Lung (tissue), 12 donors: Measurements from ENCODE around the gene TNFRSF4. TPM values are rescaled to one million over a fixed set of nuclear protein-coding genes. Genes with fewer than 3 reads are reported as not detected.

Experiments
- ATAC-seq: fragments of 200-7000 bp; cut with Tn5 transposase; one replicate; pipeline ENCODE4 v1.9.1; 2020; ENCODE audit warnings: moderate number of reproducible peaks; ENCODE audit not compliant: insufficient read depth, low FRiP score
- DNase-seq, 3 donors: peaks; one replicate each; pipeline ENCODE4 v3.0.0-alpha.2; 2013 to 2017
- H3K27ac ChIP-seq, 2 donors: one replicate each; pipeline ENCODE4 v1.5.1; 2013; ENCODE audit warnings: mild to moderate bottlenecking in 2 of 2, moderate library complexity in 2 of 2, control low read depth in 1 of 2, inconsistent platforms in 1 of 2, low read depth in 1 of 2, low read length in 1 of 2
- H3K27me3 ChIP-seq, 3 donors: one replicate each; pipeline ENCODE4 v1.5.1; 2013; ENCODE audit warnings: low read length in 2 of 3; ENCODE audit not compliant: control insufficient read depth in 3 of 3, insufficient read depth in 3 of 3
- H3K36me3 ChIP-seq, 4 donors: one replicate each; pipeline ENCODE4 v1.5.1; 2013; ENCODE audit warnings: low read length in 4 of 4, mild to moderate bottlenecking in 1 of 4, moderate library complexity in 1 of 4; ENCODE audit not compliant: control insufficient read depth in 4 of 4, insufficient read depth in 4 of 4
- H3K4me1 ChIP-seq, 5 donors: one replicate each; pipeline ENCODE4 v1.5.1; 2013; ENCODE audit warnings: low read length in 5 of 5, mild to moderate bottlenecking in 2 of 5, moderate library complexity in 1 of 5; ENCODE audit not compliant: control insufficient read depth in 5 of 5, insufficient read depth in 5 of 5
- H3K4me3 ChIP-seq: one replicate; pipeline ENCODE4 v1.5.1; 2013; ENCODE audit warnings: mild to moderate bottlenecking, control low read depth, moderate library complexity
- H3K9ac ChIP-seq, 2 donors: one replicate each; pipeline ENCODE4 v1.5.1; 2013; ENCODE audit warnings: low read length in 2 of 2, control low read depth in 1 of 2; ENCODE audit not compliant: insufficient read depth in 1 of 2
- H3K9me3 ChIP-seq, 4 donors: one replicate each; pipeline ENCODE4 v1.5.1; 2013; ENCODE audit warnings: low read length in 3 of 4, mild to moderate bottlenecking in 1 of 4, moderate library complexity in 1 of 4; ENCODE audit not compliant: control insufficient read depth in 4 of 4, insufficient read depth in 3 of 4
- CTCF ChIP-seq: IDR thresholded peaks from 2 replicates; pipeline ENCODE4 v1.5.1; 2012; ENCODE audit warnings: mild to moderate bottlenecking; ENCODE audit errors: control extremely low read depth, extremely low read depth
- WGBS, 2 donors: extraction: QIAGEN DNeasy Blood & Tissue Kit; methylation state at CpG; one replicate each; pipeline ENCODE4 v1.1.7; 2013; 5-methylcytosine and 5-hydroxymethylcytosine counted together
- polyA plus RNA-seq, 2 donors: library from polyadenylated mRNA; stranded (reverse); fragments of 200-250 nt; gene quantifications; one replicate each; pipeline ENCODE4 v1.2.1, GENCODE V29; 2013
- total RNA-seq, 2 donors: library from RNA; depleted of rRNA in 1 of 2; stranded (reverse); fragments of >200 nt in 1 of 2; gene quantifications; one replicate each; pipeline ENCODE4 v1.2.1, GENCODE V29; 2014 to 2021
- donor health status: control.
- donor health status: control.
- donor health status: Bipolar disorder and iron deficiency.
- donor health status: healthy.
- donor health status: DM: yes; HTN: yes; CAD: no.

TNFRSF4 gene
- total and polyA plus RNA-seq, 4 donors: 3.6 to 11.3 (median 6.9) TPM

DNA sequence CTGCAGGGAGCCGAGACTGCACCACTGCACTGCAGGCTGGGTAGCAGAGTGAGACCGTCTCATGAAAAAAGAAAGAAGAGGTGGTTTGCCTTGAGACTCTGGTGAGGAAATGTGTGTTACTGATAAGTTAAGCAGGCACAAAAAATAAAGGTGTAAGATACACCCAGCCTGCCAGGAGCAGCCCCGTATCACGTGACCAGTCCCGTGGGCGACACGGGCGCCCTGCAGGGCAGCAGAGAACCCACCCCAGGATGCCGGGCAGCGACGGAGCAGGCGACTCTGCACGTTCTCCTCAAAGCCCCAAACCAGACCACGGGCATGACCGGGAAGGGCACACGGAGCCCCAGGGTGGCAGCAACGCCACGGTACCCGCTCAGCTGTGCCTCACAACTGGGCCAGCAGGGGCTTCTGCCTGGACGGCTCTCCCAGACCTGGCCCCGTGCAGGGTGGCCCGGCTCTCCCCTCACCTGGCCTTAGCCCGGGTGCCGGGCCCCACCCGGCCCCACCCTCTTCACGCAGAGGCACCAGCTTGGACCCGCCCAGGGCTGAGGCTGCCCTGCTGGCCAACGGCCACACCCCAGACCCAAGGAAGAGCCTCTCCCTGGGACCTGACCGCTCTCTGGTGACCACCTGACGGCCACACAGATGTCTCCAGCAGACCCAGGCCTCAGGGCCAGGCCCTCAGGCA lies 8.1 kb upstream of the TNFRSF4 start:
- 89 to 94% methylated on average over 30 of the region's 30 CpGs for WGBS, 2 donors
- no peak overlapping the region for H3K9ac ChIP-seq
- H3K9me3 ChIP-seq: peaks cover 0 to 2% (median 0%) of the 10 kb centered on the region in 4 donors
- H3K4me1 ChIP-seq: no peaks in the 10 kb centered on the region
- no peak overlapping the region for H3K4me3 ChIP-seq
- peaks cover 11 to 84% (median 21%) of the 10 kb centered on the region in 4 donors for H3K36me3 ChIP-seq
- ATAC-seq (no peak), DNase-seq (no peak)
- H3K27ac ChIP-seq: no peak overlapping the region
- no peak for TF ChIP-seq CTCF
- no peaks in the 10 kb centered on the region for H3K27me3 ChIP-seq

- no peak overlapping the region for H3K4me3 ChIP-seq
- no peaks in the 10 kb centered on the region for H3K27me3 ChIP-seq
- no peak overlapping the region for H3K9ac ChIP-seq
- H3K4me1 ChIP-seq: peaks cover 0 to 3% (median 0%) of the 10 kb centered on the region in 5 donors
- WGBS, 2 donors: 92 to 93% methylated on average over 24 of the region's 24 CpGs
- H3K9me3 ChIP-seq: peaks cover 0 to 2% (median 0%) of the 10 kb centered on the region in 4 donors
- no peak overlapping the region for H3K27ac ChIP-seq
- TF ChIP-seq CTCF: no peak
- DNase-seq (no peak), ATAC-seq (no peak)
- H3K36me3 ChIP-seq: peaks cover 11 to 80% (median 22%) of the 10 kb centered on the region in 4 donors
Observed at GRCh38 chr1:1220197-1220596, 6.2 kb upstream of the TNFRSF4 start.

DNA sequence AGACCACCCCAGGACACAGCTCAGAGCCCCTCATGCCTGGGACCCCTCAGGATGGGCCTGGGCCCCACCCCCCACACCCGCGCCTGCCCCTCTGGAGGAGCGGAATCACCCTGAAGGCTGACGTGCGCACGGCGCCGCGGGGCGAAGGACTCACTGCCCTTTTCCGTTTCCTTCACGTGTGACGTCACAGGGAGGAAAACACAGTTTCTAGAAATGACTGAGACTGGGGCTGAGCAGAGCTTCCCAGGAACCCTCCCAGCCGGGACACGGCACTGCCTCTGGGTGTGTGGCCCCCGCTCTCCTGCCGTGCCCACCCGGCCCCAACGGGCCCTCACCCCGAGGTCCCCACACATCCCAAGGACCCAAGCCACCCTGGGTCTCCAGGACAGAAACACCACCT lies 5.4 kb upstream of the TNFRSF4 start:
- Histone ChIP-seq H3K4me3 (no peak overlapping the region), H3K9ac (no peak overlapping the region), H3K27me3 (no peaks in the 10 kb centered on the region), H3K27ac (no peak overlapping the region), H3K36me3 (peaks cover 11 to 78% (median 22%) of the 10 kb centered on the region in 4 donors), H3K4me1 (peaks cover 0 to 11% (median 0%) of the 10 kb centered on the region in 5 donors), H3K9me3 (peaks cover 0 to 2% (median 0%) of the 10 kb centered on the region in 4 donors)
- TF ChIP-seq CTCF: no peak
- no peak for ATAC-seq
- DNase-seq: no peak
- 93 to 98% methylated on average over 20 of the region's 20 CpGs for WGBS, 2 donors
